Gastrocnemius medialis (tissue), 4 donors: ENCODE data around the gene PDE10A.

Experiments used
- CTCF ChIP-seq, 5 experiments: fragments of 450-650 bp in 3 of 5; fragments of 200-600 bp in 2 of 5; sonication (generic) in 2 of 5; IDR thresholded peaks in 4 of 5; conservative IDR thresholded peaks in 1 of 5; 1 replicate in 4 of 5; 2 replicates in 1 of 5; pipeline ENCODE4 v1.5.1; 2016 to 2019; ENCODE audit warnings: antibody characterized with exemption in 5 of 5, mild to moderate bottlenecking in 3 of 5, moderate library complexity in 3 of 5
- POLR2A ChIP-seq, 2 donors: fragments of 450-650 bp; IDR thresholded peaks; one replicate each; pipeline ENCODE4 v1.6.1; 2017; ENCODE audit warnings: antibody characterized with exemption in 2 of 2, mild to moderate bottlenecking in 2 of 2, moderate library complexity in 2 of 2

- TF ChIP-seq CTCF (IDR thresholded peaks at IDR 0.05 in 4 of 5, conservative IDR thresholded peaks at IDR 0.05 in 1 of 5): no peak
- no peak for TF ChIP-seq POLR2A (IDR thresholded peaks at IDR 0.05)
Observed at GRCh38 chr6:165643015-165643414, 20.0 kb downstream of the PDE10A start.
